Stimulated activated CD8-positive, alpha-beta memory T cell treated with anti-CD3 and anti-CD28 coated beads, Interleukin-12 subunit alpha, Interleukin-12 subunit beta, amount 100 ng/mL, for 24 hours (primary cell): Measurements from ENCODE around the gene ADARB2.
"Not testable (repeated sequence)": the region's sequence is repeated elsewhere in the genome, so short reads cannot be mapped to it uniquely, and the experiment has no call there.

Source experiments
- DNase-seq: peaks from one replicate; pipeline ENCODE4 v3.0.0-alpha.2; 2020; ENCODE audit errors: extremely low read depth

Gene ADARB2

GRCh38 chr10:1398626-1399410 lies 338.5 kb downstream of the ADARB2 start:
- DNase-seq, result no peak

DNA sequence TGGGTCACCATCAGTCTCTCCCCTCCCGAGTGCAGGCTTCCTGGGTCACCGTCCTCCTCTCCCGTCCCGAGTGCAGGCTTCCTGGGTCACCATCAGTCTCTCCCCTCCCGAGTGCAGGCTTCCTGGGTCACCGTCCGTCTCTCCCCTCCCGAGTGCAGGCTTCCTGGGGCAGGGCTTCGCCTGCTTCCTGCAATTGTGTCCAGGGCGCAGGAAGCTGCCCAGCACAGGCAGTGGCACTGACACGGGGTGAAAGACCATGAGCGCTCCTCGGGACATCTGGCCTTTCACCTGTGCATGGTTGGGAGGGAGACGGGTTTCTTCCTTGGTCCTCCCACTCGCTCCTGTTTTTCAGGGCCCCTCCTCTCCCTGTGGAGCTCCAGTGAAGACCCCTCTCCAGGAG lies 339.2 kb downstream of the ADARB2 start:
- not testable (repeated sequence) for DNase-seq

- no peak for DNase-seq
Measured at GRCh38 chr10:1396297-1396635, 341.1 kb downstream of the ADARB2 start.

DNA sequence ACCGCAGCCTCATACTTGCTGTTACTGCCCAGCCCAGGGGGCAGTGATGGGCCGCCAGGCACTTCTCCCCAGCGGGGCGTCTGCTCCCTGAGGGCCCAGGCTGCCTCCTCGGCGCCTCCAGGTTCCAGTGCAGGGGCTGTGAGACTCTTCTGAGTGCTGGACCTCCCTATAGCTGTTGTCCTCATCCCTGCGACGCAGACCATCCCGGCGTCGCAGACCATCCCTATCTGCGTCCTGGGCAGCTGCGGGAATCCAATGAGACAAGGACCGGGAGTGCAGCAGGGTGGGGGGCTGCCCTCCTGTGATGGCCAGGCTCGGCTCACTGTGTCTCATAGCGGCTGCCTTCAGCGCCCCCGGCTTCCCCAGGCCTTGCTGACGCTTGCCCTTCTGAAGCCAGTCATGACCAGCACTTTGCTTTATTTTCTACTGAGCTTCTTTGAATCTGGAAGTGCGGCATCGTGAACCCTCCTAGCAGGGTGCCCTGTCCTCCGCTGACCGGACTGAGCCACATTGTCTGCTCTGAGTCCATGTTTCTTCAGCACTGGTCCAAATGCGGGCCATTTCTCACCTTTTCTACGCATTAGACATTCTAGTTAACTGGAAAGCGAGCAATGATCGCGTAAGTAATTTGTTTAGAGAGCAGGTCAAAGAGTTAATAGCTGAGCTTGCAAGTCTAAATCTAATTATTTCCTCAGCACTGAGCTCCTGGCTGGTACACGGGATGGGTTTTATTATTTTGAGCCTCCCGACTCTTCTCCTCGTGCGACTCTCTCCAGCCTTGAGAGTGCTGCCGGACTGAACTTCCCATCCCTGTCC lies 341.6 kb downstream of the ADARB2 start:
- DNase-seq, result no peak

GRCh38 chr10:1395025-1395480 lies 342.3 kb downstream of the ADARB2 start:
- DNase-seq, result no peak

DNA sequence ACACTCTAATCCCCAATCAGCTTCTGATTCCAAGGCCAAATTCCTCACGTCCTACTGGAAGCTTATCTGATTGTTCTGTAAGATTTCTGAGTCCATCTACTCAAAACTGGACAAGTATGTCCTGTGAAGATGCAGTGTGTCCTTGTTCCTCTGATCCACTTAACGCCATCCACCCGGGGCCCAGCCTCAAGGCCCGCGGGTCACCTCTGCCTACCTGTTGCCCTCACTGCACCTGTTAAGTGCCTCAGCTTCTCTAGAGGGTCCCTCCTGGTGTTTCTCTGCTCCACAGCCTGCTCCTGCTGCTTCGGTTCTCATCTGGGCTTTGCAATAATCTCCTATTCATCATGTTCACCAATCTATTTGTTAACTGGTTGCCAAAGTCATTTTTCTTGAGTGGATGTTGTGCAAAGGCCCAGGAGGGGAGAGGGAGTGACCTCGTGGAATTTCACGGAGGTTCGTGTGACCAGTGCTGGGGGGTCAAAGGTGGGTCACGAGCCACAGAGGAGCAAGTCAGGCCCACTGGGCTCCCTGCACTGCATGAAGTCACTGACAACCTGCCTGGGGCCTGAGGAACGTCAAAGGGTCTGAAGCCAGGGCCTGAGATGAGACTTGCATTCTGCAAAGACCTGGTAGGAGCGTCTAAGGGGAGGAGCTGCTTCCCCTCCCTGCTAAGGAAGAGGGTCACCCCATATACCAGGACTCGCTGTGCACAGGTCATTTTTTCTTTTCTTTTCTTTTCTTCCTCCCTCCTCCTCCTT lies 343.0 kb downstream of the ADARB2 start:
- no peak for DNase-seq

GRCh38 chr10:1393481-1393880 lies 343.8 kb downstream of the ADARB2 start:
- DNase-seq, result no peak

DNA sequence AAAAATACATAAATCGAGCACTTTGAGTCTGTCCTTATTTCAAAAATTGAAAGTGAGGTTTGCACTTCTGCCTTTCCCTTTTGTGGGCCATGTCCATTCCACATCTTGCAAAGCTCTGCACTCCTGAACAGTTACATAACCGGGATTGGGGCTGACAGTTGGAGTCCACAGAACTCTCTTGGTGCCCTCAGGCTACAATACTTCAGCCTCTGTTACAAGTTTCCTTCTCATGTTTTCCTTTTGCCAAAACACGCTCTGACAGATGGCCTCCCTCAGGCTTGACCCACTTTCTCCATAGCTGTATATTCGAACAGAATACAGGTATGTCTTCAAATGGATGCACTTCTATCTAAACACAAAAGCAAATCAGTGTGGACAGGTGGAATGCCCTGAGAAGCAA lies 345.2 kb downstream of the ADARB2 start:
- DNase-seq, result no peak

DNA sequence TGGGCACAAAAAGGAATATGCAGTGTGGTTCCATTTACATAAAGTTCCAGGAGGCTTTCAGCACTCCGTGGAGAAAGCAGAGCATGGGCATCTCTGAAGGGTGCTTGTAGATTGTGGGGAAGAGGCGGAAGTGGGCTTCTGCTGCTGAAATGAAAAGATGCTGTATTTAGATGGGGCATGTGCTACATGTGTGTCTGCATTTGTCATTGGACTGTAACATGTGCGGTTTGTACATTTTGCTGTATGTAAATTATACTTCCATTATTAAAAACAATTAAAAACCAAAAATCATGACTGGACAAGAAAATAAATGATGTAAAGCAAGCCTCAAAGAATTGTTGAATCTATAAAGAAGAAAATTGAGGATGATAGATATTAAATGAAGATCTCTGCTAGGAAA lies 347.1 kb downstream of the ADARB2 start:
- no peak for DNase-seq

DNA sequence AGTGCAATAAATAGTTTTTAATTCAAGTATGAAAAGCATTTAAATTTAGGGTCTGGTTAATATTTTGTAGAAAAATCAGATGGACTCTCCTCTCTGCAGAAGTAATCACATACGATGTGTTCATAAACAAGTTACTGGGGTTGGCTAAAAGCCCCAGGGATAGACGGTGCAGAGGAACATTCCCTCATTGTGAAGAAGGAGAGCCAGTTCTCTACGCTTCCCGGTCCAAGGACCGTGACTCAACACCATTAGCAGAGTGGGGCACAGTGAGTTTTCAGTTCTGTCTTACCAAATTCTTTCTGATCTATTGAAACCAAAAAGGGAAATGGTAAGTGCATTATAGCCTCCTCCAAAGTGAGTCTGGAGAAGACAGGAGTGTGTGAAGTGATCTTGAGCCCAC lies 353.3 kb downstream of the ADARB2 start:
- DNase-seq, result no peak

- DNase-seq, result no peak
Measured at GRCh38 chr10:1382711-1383110, 354.6 kb downstream of the ADARB2 start.

DNA sequence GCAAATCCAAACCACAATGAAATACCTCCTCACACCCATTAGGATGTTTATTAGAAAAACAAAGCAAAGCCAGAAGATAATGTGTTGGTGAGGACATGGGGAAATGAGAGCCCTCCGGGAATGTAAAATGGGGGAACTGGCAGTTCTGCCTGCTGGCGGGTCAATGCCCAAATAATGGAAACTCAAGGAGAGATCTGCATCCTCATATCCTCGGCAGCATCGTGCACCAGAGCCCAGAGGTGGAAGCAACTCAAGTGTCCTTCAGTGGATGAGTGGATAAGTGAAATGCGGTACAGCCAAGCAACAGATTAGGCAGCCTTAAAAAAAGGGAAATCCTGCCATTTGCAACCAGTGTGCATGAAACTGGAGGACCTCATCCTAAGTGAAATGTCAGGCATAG lies 356.0 kb downstream of the ADARB2 start:
- DNase-seq, result no peak

DNA sequence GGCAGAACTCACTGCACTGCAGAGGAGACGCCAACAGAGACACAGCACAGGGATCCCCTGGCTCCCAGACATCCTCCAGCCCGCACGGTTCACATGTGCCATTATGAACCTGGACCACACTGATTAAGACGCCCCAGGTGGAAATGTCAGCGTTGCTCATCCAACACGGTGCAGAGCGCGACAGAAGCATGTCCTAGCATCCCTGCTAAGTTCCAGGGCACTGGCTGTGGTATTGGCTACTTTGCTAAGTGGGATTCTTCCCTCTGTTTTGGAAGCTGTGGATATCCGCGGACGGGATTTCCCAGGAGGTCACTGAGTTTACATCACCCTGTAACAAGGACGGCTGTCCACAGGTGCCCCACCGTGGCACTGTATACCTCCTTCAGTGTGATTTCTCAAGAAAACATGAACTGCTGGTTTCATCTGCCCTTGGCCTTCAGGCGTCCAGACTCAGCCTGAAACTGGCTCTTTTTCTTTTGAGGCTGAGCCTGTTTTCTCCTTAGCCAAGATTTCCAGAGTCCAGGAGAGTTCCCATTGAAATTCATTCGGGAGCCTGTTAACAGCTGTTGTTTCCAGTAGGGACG lies 357.1 kb downstream of the ADARB2 start:
- DNase-seq, result no peak

DNA sequence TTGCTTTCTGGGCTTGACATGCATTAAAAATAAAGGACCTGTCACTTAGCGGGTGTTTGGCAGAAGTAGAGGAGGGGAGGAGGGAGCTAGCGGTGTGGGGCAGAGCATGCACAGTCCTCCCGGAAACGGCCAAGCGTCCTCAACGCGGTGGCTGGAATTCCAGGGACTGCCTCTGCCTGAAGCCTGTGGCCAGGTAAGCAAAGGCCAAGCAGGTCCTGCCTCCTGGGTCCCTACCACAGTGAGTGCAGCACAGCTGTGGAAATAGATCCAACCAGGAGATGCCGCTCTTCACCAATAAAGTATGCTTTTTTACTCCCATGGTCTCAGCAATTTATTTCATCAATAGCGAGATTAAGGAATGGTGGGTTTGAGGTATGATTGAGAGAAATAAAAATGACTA lies 357.7 kb downstream of the ADARB2 start:
- DNase-seq, result no peak

DNA sequence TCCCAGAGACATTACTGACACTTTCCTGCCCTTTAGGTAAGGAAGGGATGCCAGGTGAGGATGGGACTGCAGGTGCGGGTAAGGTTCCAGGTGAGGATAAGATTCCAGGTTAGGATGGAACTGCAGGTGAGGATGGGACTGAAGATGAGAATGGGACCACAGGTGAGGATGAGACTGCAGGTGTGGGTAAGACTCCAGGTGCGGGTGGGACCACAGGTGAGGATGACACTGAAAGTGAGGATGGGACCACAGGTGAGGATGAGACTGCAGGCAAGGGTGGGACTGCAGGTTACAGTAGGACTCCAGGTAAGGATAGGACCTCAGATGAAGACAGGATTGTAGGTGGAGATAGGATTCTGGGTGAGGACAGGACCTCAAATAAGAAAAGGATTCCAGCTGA lies 358.9 kb downstream of the ADARB2 start:
- DNase-seq, result no peak

DNA sequence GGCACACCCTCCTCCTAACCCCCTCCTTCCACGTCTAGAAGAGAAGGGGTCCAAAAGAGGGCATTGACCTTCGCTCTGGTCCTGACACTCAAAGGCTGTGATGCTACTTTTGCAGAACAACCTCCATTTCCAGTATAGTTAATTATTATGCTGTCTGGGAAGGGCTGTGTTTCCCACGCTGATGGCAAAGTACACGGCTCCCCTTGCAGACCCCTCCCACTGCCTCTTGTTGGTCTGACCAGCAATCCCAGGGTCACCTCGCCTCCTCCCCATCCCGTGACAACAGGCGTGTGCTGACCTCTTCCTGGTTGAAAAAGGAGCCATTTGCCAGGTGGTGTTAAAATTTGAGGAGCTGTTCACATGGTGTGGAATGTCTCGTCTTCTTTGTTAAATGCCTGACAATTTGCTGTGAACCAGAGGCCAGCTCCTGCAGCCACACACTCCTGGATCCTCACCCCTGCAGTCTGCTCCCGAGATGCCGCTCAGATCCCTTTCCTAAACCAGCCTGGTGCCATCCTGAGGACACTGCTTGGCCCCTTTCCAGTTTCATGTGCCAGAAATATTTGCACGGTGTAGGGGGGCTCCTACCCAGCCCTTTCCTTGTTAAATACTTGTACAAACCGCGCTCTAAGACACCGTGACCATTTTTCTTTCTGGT lies 359.5 kb downstream of the ADARB2 start:
- DNase-seq, result no peak

- no peak for DNase-seq
Measured at GRCh38 chr10:1377231-1377630, 360.1 kb downstream of the ADARB2 start.

DNA sequence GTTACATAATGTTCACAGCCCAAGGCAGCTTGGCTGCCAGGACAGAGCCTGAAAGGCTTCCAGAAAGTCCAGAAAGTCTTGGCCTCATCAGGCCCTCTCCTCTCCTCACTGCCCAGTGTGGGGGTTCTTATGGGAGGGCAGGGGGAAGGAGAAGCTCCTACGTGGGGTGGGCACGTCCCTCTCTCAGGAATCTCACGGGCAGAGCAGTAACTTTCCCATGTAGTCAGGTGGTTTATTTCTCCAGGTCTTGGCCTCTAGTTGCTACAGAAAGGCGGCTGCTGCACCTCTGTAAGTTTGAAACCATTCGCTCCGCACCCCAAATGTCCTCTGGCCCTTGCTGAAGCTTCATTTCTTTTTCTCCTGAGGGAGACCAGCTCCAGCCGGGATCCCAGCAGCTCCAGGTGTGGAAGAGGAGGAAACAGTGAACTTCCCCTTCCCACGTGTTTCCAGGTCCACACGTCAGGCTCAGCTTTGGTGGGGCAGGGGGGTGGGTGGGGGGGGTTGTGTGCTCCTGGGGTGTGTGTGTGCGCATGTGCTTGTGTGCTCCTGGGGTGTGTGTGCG lies 360.9 kb downstream of the ADARB2 start:
- DNase-seq, result no peak

GRCh38 chr10:1375346-1376170 lies 361.8 kb downstream of the ADARB2 start:
- no peak for DNase-seq
